ENCODE results near the gene BACE1. TPM values are rescaled to one million over a fixed set of nuclear protein-coding genes. Genes with fewer than 3 reads are reported as not detected.
A peak's percentile ranks its signal among the peaks of the same experiment; 100 is the strongest.

BACE1 gene
- total RNA-seq, result 68.0 and 78.2 TPM in 2 replicates
- long read RNA-seq, full-length matches to known transcripts, result 3 of 80 reads
- long read RNA-seq, partial matches to known transcripts, result 16 of 80 reads
- long read RNA-seq, other reads (novel, unspliced or antisense), result 61 of 80 reads

GRCh38 chr11:117316197-117316961 lies at the start of gene BACE1:
Gene BACE1 (minus strand): TSS chr11:117316256. CDS start chr11:117315795, 461 bp downstream.
- H3K36me3 Mint-ChIP-seq (ENCODE audit: insufficient read depth), result no peaks in the 10 kb centered on the region
- peak; percentile 48 for TF ChIP-seq CTCF (IDR thresholded peaks at IDR 0.05; ENCODE audit: unreplicated experiment)
- peak within 1 kb of the TSS; percentile 81 for H3K4me3 Mint-ChIP-seq (ENCODE audit: low read depth)
- peak; percentile 56 for DNase-seq (ENCODE audit: low spot score, unreplicated experiment)
- H3K4me1 Mint-ChIP-seq (ENCODE audit: low read depth), result peaks cover 22% of the 10 kb centered on the region
- peak within 1 kb of the TSS; percentile 87 for H3K27ac Mint-ChIP-seq
- H3K9me3 Mint-ChIP-seq (ENCODE audit: low read depth), result no peaks in the 10 kb centered on the region
- no peaks in the 10 kb centered on the region for H3K27me3 Mint-ChIP-seq

GRCh38 chr11:117361432-117361831 lies 45.4 kb upstream of the BACE1 start:
- Mint-ChIP-seq H3K27me3 (no peaks in the 10 kb centered on the region), H3K4me3 (ENCODE audit: low read depth) (no peak overlapping the region), H3K4me1 (ENCODE audit: low read depth) (no peaks in the 10 kb centered on the region), H3K27ac (no peak overlapping the region), H3K9me3 (ENCODE audit: low read depth) (no peaks in the 10 kb centered on the region), H3K36me3 (ENCODE audit: insufficient read depth) (peaks cover 13% of the 10 kb centered on the region)
- DNase-seq (ENCODE audit: low spot score, unreplicated experiment), result no peak
- no peak for TF ChIP-seq CTCF (IDR thresholded peaks at IDR 0.05; ENCODE audit: unreplicated experiment)

GRCh38 chr11:117356126-117356890 lies 40.3 kb upstream of the BACE1 start:
- Mint-ChIP-seq H3K9me3 (ENCODE audit: low read depth) (no peaks in the 10 kb centered on the region), H3K4me3 (ENCODE audit: low read depth) (no peak overlapping the region), H3K4me1 (ENCODE audit: low read depth) (no peaks in the 10 kb centered on the region), H3K36me3 (ENCODE audit: insufficient read depth) (peaks cover 14% of the 10 kb centered on the region), H3K27ac (no peak overlapping the region), H3K27me3 (no peaks in the 10 kb centered on the region)
- no peak for DNase-seq (ENCODE audit: low spot score, unreplicated experiment)
- no peak for TF ChIP-seq CTCF (IDR thresholded peaks at IDR 0.05; ENCODE audit: unreplicated experiment)

GRCh38 chr11:117354550-117354949 lies 38.5 kb upstream of the BACE1 start:
- Mint-ChIP-seq H3K27me3 (no peaks in the 10 kb centered on the region), H3K4me3 (ENCODE audit: low read depth) (no peak overlapping the region), H3K36me3 (ENCODE audit: insufficient read depth) (peaks cover 14% of the 10 kb centered on the region), H3K4me1 (ENCODE audit: low read depth) (no peaks in the 10 kb centered on the region), H3K9me3 (ENCODE audit: low read depth) (no peaks in the 10 kb centered on the region), H3K27ac (no peak overlapping the region)
- no peak for TF ChIP-seq CTCF (IDR thresholded peaks at IDR 0.05; ENCODE audit: unreplicated experiment)
- no peak for DNase-seq (ENCODE audit: low spot score, unreplicated experiment)

- H3K9me3 Mint-ChIP-seq (ENCODE audit: low read depth), result no peaks in the 10 kb centered on the region
- no peaks in the 10 kb centered on the region for H3K4me1 Mint-ChIP-seq (ENCODE audit: low read depth)
- DNase-seq (ENCODE audit: low spot score, unreplicated experiment), result no peak
- no peak overlapping the region for H3K4me3 Mint-ChIP-seq (ENCODE audit: low read depth)
- peaks cover 12% of the 10 kb centered on the region for H3K36me3 Mint-ChIP-seq (ENCODE audit: insufficient read depth)
- H3K27me3 Mint-ChIP-seq, result no peaks in the 10 kb centered on the region
- no peak for TF ChIP-seq CTCF (IDR thresholded peaks at IDR 0.05; ENCODE audit: unreplicated experiment)
- no peak overlapping the region for H3K27ac Mint-ChIP-seq
Observed at GRCh38 chr11:117345039-117345438, 29.0 kb upstream of the BACE1 start.

Measured in progenitor cell of endocrine pancreas (in vitro differentiated cells).